ENCODE results near the gene CENPT. TPM values are rescaled to one million over a fixed set of nuclear protein-coding genes. Genes with fewer than 3 reads are reported as not detected.

Gene CENPT
- total RNA-seq, 1 donor from 2014 or later: 36.2 TPM

DNA sequence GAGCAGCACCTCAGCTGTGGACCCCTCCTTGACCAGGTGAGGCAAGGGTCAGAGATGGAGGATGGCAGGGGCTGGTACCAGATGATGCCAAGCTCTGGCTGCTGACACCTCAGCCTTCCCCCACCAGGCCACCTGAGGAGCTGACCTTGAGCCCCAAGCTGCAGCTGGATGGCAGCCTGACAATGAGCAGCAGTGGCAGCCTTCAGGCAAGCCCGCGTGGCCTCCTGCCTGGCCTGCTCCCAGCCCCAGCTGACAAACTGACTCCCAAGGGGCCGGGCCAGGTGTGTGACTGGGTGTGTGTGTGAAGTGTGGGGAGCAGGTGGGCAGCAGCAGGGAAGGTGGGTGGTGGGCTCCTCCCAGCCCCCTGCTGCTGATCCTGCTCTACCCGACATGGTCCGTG lies 32.4 kb upstream of the CENPT start:
- H3K4me3 Mint-ChIP-seq: no peak overlapping the region
- TF ChIP-seq EZH2phosphoT487 (IDR thresholded peaks at IDR 0.05) (no peak), EZH2 (IDR thresholded peaks at IDR 0.05) (no peak), CTCF (IDR thresholded peaks at IDR 0.05) (no peak)
- Histone ChIP-seq H3K27me3 (no peaks in the 10 kb centered on the region), H3K9ac (no peak overlapping the region), H3K79me2 (ENCODE audit: low read depth) (peaks cover 11% of the 10 kb centered on the region), H4K20me1 (ENCODE audit: low read depth) (peaks cover 23% of the 10 kb centered on the region), H3K4me2 (no peak overlapping the region), H3F3A (ENCODE audit: low read depth) (peaks cover 15% of the 10 kb centered on the region), H2AFZ (replicated peaks) (no peak overlapping the region), H3K9me3 (ENCODE audit: low read depth) (no peaks in the 10 kb centered on the region), H3K27ac (no peak overlapping the region), H3K4me1 (peaks cover 7% of the 10 kb centered on the region), H3K36me3 (no peaks in the 10 kb centered on the region), H3K4me3 (no peak overlapping the region)
- peaks cover 2% of the 10 kb centered on the region for H3K27me3 Mint-ChIP-seq (ENCODE audit: insufficient read depth, low read depth)
- H3K4me1 Mint-ChIP-seq: peaks cover 9% of the 10 kb centered on the region
- no peak overlapping the region for H3K27ac Mint-ChIP-seq
- DNase-seq (ENCODE audit: low spot score): no peak
- peaks cover 17% of the 10 kb centered on the region for H3K36me3 Mint-ChIP-seq
- H3K9me3 Mint-ChIP-seq: no peaks in the 10 kb centered on the region

DNA sequence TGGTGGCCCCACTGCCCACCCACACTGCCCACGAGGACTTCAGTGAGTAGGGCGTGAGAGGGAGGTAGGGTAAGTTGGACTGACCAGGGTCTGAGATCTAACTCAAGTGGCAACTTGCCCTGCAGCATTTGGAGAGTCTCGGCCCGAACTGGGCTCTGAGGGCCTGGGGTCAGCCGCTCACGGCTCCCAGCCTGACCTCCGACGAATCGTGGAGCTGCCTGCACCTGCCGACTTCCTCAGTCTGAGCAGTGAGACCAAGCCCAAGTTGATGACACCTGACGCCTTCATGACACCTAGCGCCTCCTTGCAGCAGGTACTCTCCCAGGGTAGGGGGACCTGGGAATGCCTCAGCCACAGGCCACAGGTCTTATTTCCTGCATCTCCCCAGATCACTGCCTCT lies 32.0 kb upstream of the CENPT start:
- no peak overlapping the region for H3K4me3 ChIP-seq
- H3K4me1 ChIP-seq: peaks cover 3% of the 10 kb centered on the region
- no peak overlapping the region for H3K27ac ChIP-seq
- Mint-ChIP-seq H3K27me3 (ENCODE audit: insufficient read depth, low read depth) (peaks cover 2% of the 10 kb centered on the region), H3K4me1 (peaks cover 10% of the 10 kb centered on the region), H3K27ac (no peak overlapping the region), H3K4me3 (no peak overlapping the region), H3K9me3 (no peaks in the 10 kb centered on the region), H3K36me3 (peaks cover 16% of the 10 kb centered on the region)
- no peaks in the 10 kb centered on the region for H3K27me3 ChIP-seq
- no peak overlapping the region for H2AFZ ChIP-seq (replicated peaks)
- H3K36me3 ChIP-seq: no peaks in the 10 kb centered on the region
- H4K20me1 ChIP-seq (ENCODE audit: low read depth): peaks cover 21% of the 10 kb centered on the region
- H3K9me3 ChIP-seq (ENCODE audit: low read depth): no peaks in the 10 kb centered on the region
- peaks cover 16% of the 10 kb centered on the region for H3K79me2 ChIP-seq (ENCODE audit: low read depth)
- DNase-seq (ENCODE audit: low spot score): no peak
- peaks cover 12% of the 10 kb centered on the region for H3F3A ChIP-seq (ENCODE audit: low read depth)
- H3K9ac ChIP-seq: no peak overlapping the region
- no peak for TF ChIP-seq EZH2 (IDR thresholded peaks at IDR 0.05)
- no peak for TF ChIP-seq EZH2phosphoT487 (IDR thresholded peaks at IDR 0.05)
- TF ChIP-seq CTCF (IDR thresholded peaks at IDR 0.05): no peak
- no peak overlapping the region for H3K4me2 ChIP-seq

DNA sequence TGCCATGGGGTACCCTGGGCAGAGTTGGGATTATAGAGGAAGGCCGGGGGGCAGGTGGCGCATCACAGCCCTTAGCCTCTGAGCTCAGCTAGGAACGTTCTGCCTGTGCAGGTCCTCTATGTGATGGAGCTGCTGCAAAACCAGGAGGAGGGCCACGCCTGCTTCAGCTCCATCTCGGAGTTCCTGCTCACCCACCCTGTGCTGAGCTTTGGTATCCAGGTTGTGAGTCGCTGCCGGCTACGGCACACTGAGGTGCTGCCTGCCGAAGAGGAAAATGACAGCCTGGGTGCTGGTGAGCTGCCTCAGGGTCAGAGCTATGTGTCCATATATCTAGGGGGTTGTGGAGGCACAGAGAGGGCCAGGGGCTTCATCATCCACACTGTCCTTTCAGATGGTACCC lies 31.4 kb upstream of the CENPT start:
- Histone ChIP-seq H4K20me1 (ENCODE audit: low read depth) (peaks cover 21% of the 10 kb centered on the region), H3K79me2 (ENCODE audit: low read depth) (peaks cover 22% of the 10 kb centered on the region), H3K9me3 (ENCODE audit: low read depth) (no peaks in the 10 kb centered on the region), H3F3A (ENCODE audit: low read depth) (peaks cover 6% of the 10 kb centered on the region), H3K27me3 (no peaks in the 10 kb centered on the region), H3K36me3 (no peaks in the 10 kb centered on the region), H3K9ac (no peak overlapping the region), H3K4me1 (peaks cover 3% of the 10 kb centered on the region), H3K4me2 (no peak overlapping the region), H3K27ac (no peak overlapping the region), H2AFZ (replicated peaks) (no peak overlapping the region), H3K4me3 (no peak overlapping the region)
- DNase-seq (ENCODE audit: low spot score): no peak
- H3K36me3 Mint-ChIP-seq: peaks cover 15% of the 10 kb centered on the region
- TF ChIP-seq EZH2 (IDR thresholded peaks at IDR 0.05): no peak
- no peak for TF ChIP-seq CTCF (IDR thresholded peaks at IDR 0.05)
- TF ChIP-seq EZH2phosphoT487 (IDR thresholded peaks at IDR 0.05): no peak
- no peak overlapping the region for H3K4me3 Mint-ChIP-seq
- no peak overlapping the region for H3K27ac Mint-ChIP-seq
- H3K27me3 Mint-ChIP-seq (ENCODE audit: insufficient read depth, low read depth): peaks cover 2% of the 10 kb centered on the region
- H3K9me3 Mint-ChIP-seq: no peaks in the 10 kb centered on the region
- H3K4me1 Mint-ChIP-seq: peaks cover 14% of the 10 kb centered on the region

All from neural progenitor cell (in vitro differentiated cells).